Activated naive CD8-positive, alpha-beta T cell treated with anti-CD3 and anti-CD28 coated beads, Interleukin-2, amount 50 U/mL, for 24 hours (primary cell): ENCODE results near the gene ZNF530.

Experiments used
- ATAC-seq: fragments of 150-1000 bp; cut with Tn5 transposase; one replicate; pipeline ENCODE4 v1.10.0; 2021
- DNase-seq: peaks from one replicate; pipeline ENCODE4 v3.0.0; 2021
- H3K27ac Mint-ChIP-seq: one replicate; pipeline ENCODE4 v1.8.0; 2021; ENCODE audit warnings: mild to moderate bottlenecking, mixed read lengths
- H3K27me3 Mint-ChIP-seq: one replicate; pipeline ENCODE4 v1.8.0; 2021; ENCODE audit warnings: mixed read lengths
- H3K36me3 Mint-ChIP-seq: one replicate; pipeline ENCODE4 v1.8.0; 2021; ENCODE audit warnings: low read depth, mixed read lengths
- H3K4me1 Mint-ChIP-seq: one replicate; pipeline ENCODE4 v1.8.0; 2021; ENCODE audit warnings: mixed read lengths
- H3K4me3 Mint-ChIP-seq: one replicate; pipeline ENCODE4 v1.8.0; 2021; ENCODE audit warnings: mild to moderate bottlenecking, moderate library complexity, mixed read lengths
- H3K9me3 Mint-ChIP-seq: one replicate; pipeline ENCODE4 v1.8.0; 2021; ENCODE audit warnings: mixed read lengths

ZNF530 gene

GRCh38 chr19:57642396-57643046, 42.8 kb downstream of the ZNF530 start:
- H3K36me3 Mint-ChIP-seq, result peaks cover 62% of the 10 kb centered on the region
- H3K4me1 Mint-ChIP-seq, result no peaks in the 10 kb centered on the region
- H3K4me3 Mint-ChIP-seq, result no peak overlapping the region
- no peaks in the 10 kb centered on the region for H3K27me3 Mint-ChIP-seq
- peaks cover 73% of the 10 kb centered on the region for H3K9me3 Mint-ChIP-seq
- no peak for DNase-seq
- ATAC-seq, result no peak
- H3K27ac Mint-ChIP-seq, result no peak overlapping the region

DNA sequence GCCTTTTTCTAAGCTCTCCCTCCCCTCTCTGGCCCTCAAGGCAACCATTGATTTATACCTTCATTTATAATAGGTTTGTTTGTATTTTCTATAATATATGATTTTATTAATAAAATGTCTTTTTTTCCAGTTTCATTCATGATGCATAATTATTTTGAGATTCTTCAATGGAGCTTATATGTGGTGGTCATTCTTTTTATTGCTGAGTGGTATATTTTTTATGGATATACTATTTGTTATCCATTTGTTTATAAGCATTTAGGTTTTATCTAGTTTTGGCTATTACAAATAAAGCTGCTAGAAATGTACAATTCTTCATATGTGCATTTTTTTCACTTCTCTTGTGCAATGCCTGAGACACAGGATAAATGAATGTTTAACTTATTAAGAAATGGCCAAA, 44.0 kb downstream of the ZNF530 start:
- DNase-seq, result no peak
- Mint-ChIP-seq H3K9me3 (peaks cover 75% of the 10 kb centered on the region), H3K27ac (no peak overlapping the region), H3K4me3 (no peak overlapping the region), H3K27me3 (no peaks in the 10 kb centered on the region), H3K4me1 (no peaks in the 10 kb centered on the region), H3K36me3 (peaks cover 55% of the 10 kb centered on the region)
- ATAC-seq, result no peak

- peaks cover 62% of the 10 kb centered on the region for H3K9me3 Mint-ChIP-seq
- DNase-seq (no peak), ATAC-seq (no peak)
- peaks cover 23% of the 10 kb centered on the region for H3K36me3 Mint-ChIP-seq
- no peak overlapping the region for H3K27ac Mint-ChIP-seq
- peaks cover 4% of the 10 kb centered on the region for H3K27me3 Mint-ChIP-seq
- peaks cover 5% of the 10 kb centered on the region for H3K4me1 Mint-ChIP-seq
- no peak overlapping the region for H3K4me3 Mint-ChIP-seq
These were observed 48.8 kb downstream of the ZNF530 start for GRCh38 chr19:57648331-57649003.

DNA sequence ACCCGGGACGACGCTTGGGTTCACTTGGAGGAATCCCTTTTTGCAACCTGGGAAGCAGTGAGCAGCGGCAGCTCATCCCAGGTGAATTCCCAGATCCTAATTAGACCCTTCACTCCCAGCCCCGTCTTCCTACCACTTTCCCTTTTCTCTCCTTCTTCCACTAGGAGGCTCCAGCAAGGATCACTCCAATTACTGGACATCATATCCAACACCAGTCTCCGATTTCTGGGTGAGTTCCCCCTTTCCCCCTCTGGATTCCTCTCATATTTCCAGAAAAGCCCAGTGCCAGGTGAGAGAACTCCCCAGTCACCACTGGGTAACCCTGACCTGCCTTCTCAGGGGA, 51.9 kb downstream of the ZNF530 start:
- DNase-seq, result no peak
- no peak overlapping the region for H3K27ac Mint-ChIP-seq
- H3K27me3 Mint-ChIP-seq, result peaks cover 26% of the 10 kb centered on the region
- peaks cover 5% of the 10 kb centered on the region for H3K4me1 Mint-ChIP-seq
- no peak for ATAC-seq
- peaks cover 67% of the 10 kb centered on the region for H3K9me3 Mint-ChIP-seq
- no peak overlapping the region for H3K4me3 Mint-ChIP-seq
- peaks cover 23% of the 10 kb centered on the region for H3K36me3 Mint-ChIP-seq

DNA sequence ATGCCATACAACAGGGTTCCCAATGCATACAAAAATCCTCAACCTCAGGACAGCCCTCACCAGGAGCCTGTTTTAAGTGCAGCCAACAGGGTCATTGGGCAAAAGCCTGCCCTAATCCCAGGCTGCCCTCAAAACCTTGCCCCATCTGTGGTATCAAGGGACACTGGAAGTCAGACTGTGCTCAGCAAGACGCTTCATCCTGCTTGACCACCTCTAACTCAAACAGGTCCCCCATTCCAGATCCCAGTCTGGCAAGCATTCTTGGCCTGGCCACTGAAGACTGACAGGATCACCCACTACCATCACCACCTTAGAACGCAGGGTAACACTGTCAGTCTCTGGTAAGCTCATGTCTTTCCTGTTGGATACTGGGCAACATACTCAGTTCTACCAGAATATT, 54.0 kb downstream of the ZNF530 start:
- H3K4me1 Mint-ChIP-seq, result peaks cover 5% of the 10 kb centered on the region
- H3K36me3 Mint-ChIP-seq, result peaks cover 20% of the 10 kb centered on the region
- no peak for ATAC-seq
- H3K27ac Mint-ChIP-seq, result no peak overlapping the region
- DNase-seq, result no peak
- H3K9me3 Mint-ChIP-seq, result peaks cover 54% of the 10 kb centered on the region
- peaks cover 32% of the 10 kb centered on the region for H3K27me3 Mint-ChIP-seq
- no peak overlapping the region for H3K4me3 Mint-ChIP-seq

- ATAC-seq, result no peak
- peaks cover 5% of the 10 kb centered on the region for H3K4me1 Mint-ChIP-seq
- peaks cover 48% of the 10 kb centered on the region for H3K9me3 Mint-ChIP-seq
- DNase-seq, result no peak
- no peak overlapping the region for H3K4me3 Mint-ChIP-seq
- H3K27me3 Mint-ChIP-seq, result peaks cover 40% of the 10 kb centered on the region
- H3K27ac Mint-ChIP-seq, result no peak overlapping the region
- peaks cover 17% of the 10 kb centered on the region for H3K36me3 Mint-ChIP-seq
These were observed 55.8 kb downstream of the ZNF530 start for GRCh38 chr19:57655443-57655842.

DNA sequence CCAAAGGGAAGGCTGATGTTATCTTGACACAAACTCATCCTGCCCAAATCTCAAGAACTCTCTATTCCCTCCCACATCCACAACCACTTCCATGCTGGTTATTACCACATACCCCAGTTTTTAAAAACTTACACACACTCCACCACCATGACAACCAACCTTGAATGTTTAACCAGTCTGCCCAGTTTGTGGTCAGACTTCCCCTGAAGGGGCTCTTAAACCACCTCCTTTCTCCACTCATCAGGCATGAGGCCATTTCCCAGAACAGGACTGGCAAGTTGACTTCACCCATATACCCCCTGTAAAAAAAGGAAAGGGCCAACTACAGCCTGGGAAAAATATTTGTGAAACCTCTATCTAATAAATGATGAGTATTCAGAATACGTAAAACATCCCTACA, 56.7 kb downstream of the ZNF530 start:
- H3K9me3 Mint-ChIP-seq, result peaks cover 48% of the 10 kb centered on the region
- no peak for DNase-seq

More for the DNA sequence above, 56.7 kb downstream of the ZNF530 start:
- Mint-ChIP-seq H3K4me3 (no peak overlapping the region), H3K36me3 (peaks cover 15% of the 10 kb centered on the region), H3K27me3 (peaks cover 43% of the 10 kb centered on the region), H3K27ac (no peak overlapping the region), H3K4me1 (peaks cover 5% of the 10 kb centered on the region)
- ATAC-seq, result no peak
